ENCODE results near the gene SGMS1.

DNA sequence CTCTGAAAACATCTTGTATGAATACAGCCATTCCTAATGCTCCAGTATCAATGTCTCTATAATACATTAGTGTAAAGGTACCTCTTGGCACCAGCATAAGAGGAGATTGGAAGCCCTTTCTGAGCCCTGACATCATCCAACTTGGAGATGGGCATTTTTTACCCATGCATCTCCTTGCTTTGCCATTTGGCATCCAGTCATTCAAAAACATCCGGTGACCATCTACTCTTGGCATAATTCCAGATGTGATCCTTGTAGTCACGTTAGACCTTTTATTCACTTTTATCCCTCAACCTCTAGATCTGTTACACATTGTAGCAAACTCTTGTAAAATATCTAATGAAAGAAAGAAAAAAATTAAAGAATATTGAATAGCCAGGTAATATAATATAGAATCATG is 17.9 kb upstream of the SGMS1 start:
- no peak for TF ChIP-seq CTCF (IDR thresholded peaks at IDR 0.05; ENCODE audit: poor library complexity, severe bottlenecking)
- no peak for TF ChIP-seq REST (IDR thresholded peaks at IDR 0.05; ENCODE audit: borderline replicate concordance)
- no peak for TF ChIP-seq SMC3 (conservative IDR thresholded peaks at IDR 0.05; ENCODE audit: poor library complexity)
- TF ChIP-seq EZH2 (IDR thresholded peaks at IDR 0.05; ENCODE audit: borderline replicate concordance, insufficient read depth, low read length, poor library complexity, severe bottlenecking): no peak
- TF ChIP-seq TAF1 (IDR thresholded peaks at IDR 0.05; ENCODE audit: low read depth): no peak

Data from neural cell (in vitro differentiated cells).